GM18873 (cell line): Measurements from ENCODE around the gene FBL.
"Not testable (repeated sequence)": the region's sequence is repeated elsewhere in the genome, so short reads cannot be mapped to it uniquely, and the experiment has no call there.

Source experiments
- ATAC-seq: cut with Tn5 transposase; IDR thresholded peaks from one replicate; pipeline ENCODE4 v1.9.1; 2021; ENCODE audit warnings: mild to moderate bottlenecking, moderate library complexity, moderate number of reproducible peaks; ENCODE audit not compliant: unreplicated experiment, low FRiP score

FBL gene

DNA sequence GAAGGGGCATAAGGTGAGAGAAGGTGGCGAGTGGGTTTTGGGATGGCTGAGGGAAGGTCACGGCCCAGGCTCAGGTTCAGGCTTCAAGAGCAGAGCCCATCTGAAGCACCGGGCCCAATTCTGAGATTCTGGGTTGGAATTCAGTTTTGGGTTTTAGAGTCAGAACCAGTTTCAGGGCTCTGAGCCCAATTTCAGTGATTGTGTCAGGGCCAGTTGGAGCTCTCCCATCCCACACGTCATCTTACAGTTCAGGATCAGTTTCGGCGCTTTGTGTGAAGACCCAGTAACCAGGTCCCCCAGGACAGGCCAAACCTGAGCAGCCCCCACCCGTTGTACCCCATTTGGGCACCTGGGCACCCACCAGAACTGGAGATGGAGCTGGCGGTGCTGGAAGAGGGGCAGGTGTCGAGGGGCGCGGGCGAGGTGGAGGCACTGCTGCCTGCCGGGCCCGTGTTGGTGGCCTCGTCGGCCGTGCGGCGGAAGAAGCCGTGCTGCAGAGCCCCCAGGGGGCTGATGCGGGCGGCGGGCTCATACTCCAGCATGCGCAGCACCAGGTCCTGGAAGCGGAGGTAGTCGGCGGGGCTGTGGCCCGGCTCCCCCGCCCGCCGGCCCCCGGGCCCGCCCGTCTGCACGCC is 19.8 kb downstream of the FBL start:
- ATAC-seq, result no peak

DNA sequence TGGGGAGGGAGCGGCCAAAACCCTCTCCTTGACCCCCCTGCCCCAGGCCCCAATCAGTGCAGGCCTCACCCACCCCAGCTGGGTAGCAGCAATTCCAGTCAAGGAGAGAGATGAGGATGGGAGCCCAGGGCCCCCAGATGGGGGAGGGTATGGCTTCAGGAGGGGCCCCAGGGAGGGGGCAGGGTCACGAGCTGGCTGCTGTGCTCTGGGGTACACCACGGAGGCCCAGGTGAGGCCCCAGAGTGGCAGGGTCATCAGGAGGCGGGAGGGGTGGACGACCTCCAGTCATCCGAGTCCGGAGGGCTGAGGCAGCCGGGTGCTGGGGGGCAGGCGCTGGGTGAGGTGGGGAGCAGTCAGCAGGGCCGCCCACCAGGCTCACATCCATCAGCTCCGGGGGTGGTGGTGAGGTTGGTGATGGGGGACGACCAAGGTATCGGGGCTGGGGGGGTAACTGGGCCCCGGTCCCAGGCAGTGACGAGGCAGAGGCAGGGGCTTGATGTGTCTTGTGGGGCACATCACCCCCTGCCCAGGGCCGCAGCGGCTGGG is 20.6 kb downstream of the FBL start:
- no peak for ATAC-seq

DNA sequence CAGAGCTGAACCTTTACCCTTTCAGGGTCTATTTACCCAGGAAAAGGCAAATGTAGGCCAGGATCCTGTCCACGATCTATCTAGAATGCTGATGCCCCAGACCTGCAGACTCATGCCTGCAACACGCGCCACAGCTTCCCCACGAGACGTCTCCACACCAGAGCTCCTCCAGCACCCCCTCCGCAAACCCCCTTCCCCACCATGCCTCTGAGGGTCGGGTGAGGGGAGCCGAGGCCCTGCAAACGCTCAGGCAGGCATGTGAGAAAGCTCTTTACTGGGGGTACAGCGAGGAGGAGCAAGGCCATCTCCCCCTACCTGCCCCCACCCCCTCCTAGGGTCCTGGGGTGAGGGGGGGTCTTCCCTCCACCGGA is 21.1 kb downstream of the FBL start:
- ATAC-seq, result no peak

DNA sequence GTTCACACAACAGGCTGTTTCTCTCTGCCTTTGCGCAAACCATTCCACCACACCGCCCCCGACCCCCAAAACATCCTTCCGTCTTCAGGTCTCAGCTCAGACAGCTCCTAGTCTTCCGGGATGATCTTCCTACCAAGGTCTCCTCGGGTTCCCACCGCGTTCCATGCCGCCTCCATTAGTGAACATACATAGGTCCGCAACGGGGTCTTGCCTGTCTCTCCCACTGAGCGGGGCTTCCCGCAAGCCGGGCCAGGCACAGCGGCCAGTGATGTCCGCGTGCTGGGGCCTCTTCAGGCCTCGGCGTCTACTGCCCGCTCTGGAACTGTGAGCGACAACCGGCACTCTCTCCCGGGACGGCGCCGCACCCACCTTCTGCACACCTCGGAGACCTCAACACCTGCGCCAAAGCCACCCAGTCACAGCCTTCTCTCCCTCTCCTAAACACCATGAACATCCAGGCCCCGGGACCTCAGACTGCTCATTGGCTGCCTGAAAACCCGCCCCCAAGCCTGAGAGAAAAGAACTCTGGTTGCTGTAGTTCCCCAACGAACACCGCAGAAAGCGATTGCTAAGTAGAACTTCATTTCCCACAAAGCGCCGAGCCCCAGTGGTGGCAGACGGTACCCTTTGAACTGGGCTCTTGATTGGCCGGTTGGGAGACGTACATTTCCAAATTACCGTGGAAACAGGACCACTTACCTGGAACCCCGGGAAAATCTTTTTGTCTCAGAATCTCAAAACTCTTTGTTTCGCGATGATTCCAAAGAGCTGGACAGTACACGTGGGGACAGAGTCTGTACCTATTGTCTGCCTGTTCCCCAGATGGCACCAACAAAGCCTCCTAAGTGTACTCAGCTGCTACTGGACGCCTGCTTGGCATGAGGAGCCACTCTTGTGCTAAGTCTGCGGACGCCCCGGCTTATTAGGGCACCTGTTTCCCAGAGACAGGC is 21.8 kb downstream of the FBL start:
- ATAC-seq, result no peak

DNA sequence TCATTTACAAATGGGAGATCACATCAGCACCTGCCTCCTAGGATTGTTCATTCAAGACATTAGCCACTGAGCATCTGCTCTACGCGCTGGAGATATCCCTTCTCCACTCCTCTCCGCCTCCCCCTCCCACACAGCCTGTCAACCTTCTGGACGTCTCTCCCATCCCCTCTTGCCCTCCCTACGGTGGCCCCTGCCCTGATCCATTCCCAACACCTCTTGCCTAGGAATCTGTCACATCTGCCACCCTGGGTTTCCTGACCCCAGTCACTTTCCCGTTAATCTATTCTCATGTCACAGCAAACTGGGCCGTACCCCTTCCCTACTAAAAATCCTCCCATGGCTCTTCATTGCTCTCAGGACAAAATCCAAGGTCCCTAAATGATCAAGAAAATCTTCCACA is 22.5 kb downstream of the FBL start:
- ATAC-seq, result no peak

DNA sequence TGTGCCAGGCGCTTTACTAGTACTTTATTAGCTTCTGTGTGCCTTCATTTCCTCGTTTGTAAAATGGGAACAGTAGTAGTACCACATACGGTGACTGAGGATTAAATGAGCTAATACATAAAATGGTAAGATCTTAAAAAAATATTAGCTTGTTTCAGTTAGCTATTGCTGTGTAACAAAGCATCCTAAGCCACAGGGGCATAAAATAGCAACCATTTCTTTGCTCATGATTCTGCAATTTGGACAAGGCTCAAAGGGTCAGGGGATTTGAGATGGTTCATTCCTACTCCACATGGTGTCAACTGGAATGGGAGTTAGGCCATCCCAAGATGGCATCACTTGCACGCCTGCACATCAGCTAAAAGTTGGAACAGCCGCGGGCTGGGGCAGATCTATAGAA is 25.5 kb downstream of the FBL start:
- ATAC-seq, result no peak

- no peak for ATAC-seq
Observed at GRCh38 chr19:39819786-39820185, 26.4 kb downstream of the FBL start.

- ATAC-seq, result no peak
Observed at GRCh38 chr19:39818626-39819097, 27.5 kb downstream of the FBL start.

DNA sequence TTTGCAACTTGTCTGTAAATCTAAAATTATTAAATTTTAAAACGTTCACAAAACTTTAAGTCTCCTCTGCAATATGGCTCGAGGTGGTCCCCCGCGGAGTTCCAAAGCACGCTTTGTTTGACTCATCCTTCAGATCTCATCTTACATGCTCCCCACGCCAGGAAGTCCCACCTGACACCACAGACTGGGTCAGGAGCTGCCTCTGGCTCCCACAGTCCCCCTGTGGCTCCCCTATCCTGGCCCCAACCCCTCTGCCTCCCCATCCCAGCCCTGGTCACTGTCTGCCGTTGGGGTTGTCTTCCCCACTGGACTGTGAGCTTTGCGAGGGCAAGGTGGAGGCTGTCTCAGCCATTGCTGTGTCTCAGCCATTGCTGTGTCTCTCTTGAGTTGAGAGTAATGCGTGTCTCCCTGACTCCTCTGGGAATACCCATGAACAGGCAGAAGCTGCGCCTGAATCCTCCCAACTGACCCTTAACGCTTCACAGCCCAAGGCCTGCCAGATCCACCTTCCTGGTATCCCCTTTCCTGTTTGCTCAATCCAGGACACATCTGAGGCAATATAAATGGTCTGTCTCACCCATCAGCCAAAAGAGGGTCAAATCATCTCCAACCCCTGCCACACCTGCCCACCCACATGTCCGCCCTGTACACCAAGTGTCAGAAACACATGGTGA is 28.2 kb downstream of the FBL start:
- no peak for ATAC-seq

DNA sequence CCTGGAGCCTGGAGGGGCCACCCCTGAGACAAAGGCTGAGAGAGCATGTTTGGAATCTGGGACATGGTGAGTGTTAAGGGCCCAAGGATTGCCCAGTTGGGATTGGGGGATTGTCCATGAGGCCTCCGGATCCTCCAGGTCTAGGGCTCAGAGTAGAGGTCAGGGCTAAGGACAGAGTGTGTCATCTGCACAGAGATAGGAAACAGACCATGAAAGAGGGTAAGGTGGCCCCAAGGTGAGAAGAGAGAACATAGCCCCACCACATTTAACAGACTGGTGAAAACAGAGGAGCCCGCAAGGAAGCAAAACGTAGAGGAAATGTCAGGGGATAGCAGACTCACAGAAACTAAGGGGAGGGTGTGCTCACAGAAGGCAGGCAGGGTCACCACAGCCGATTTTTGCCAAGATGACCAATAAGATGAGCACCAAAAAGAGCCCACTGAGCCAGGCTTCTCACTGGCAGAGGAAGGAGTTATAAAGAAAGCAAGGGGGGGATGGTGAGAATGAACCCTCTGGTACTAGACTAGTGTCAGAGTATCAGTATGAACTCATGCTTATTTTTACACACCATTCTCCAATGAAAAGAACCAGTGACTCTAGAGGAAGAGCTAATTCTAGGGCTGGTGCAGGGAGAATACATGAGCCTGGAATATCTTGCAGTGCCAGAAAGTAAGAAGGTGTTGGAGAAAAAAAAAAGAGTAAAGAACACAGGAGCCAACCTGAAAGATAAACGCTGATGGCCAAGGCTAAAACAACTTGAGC is 29.7 kb downstream of the FBL start:
- no peak for ATAC-seq

GRCh38 chr19:39814595-39814994 is 31.6 kb downstream of the FBL start:
- ATAC-seq, result no peak

- ATAC-seq, result not testable (repeated sequence)
Observed at GRCh38 chr19:39814111-39814510, 32.1 kb downstream of the FBL start.

DNA sequence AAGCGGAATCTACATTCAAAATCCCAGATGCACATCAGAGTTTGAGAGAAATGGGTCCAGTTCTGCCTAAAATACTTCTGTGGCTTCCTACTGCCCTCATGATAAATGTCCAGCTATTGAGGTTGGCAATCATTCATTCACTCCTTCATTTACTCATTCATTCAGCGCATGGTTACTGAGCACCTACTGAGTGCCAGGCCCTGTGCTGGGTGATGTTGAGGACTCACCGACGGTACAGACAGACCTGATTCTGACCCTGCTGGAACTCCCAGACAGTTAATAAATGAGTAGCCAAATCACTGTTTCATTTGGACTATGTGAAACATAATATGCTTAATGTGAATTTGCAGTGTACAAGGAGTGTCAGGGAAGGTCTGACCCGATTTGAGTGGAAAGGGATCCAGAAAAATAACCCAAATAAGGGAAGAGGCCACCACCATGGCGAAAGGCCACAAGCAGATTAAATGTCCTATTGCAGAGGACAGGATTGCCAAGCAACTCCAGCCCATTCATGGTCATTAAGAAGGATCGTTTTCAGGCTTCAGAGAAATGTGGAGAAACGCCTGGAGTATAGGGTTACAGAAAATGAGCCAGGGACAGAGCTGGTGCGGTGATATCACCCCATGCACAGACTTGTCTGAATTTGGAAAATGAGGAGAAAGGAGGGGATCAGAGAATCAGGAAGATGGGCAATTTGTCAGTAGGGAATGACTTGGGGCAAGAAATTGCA is 32.8 kb downstream of the FBL start:
- ATAC-seq, result no peak

- ATAC-seq, result no peak
Observed at GRCh38 chr19:39811064-39811463, 35.1 kb downstream of the FBL start.

GRCh38 chr19:39810424-39810823 is 35.8 kb downstream of the FBL start:
- ATAC-seq, result no peak

- no peak for ATAC-seq
Observed at GRCh38 chr19:39809368-39809767, 36.8 kb downstream of the FBL start.

GRCh38 chr19:39808688-39809087 is 37.5 kb downstream of the FBL start:
- ATAC-seq, result not testable (repeated sequence)

DNA sequence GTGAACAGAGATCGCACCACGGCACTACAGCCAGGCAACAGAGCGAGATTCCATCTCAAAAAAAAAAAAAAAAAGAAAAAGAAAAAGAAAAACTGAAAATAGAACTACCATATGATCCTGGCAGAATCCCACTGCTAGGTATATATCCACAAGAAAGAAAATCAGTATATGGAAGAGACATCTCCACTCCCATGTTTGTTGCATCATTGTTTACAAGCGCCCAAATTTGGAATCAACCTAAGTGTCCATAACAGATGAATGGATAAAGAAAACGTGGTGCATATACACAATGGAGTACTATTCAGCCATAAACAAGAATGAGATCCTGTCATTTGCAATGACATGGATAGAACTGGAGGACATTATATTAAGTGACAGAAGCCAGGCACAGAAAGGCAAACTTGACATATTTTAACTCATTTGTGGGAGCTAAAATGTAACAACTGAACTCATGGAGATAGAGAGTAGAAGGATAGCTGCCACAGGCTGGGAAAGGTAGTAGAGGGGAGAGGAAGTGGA is 38.3 kb downstream of the FBL start:
- ATAC-seq, result no peak

- no peak for ATAC-seq
Observed at GRCh38 chr19:39805104-39805503, 41.1 kb downstream of the FBL start.
